ENCODE results near the gene CALCOCO2.

- peak in 4 of 5 experiments; percentile 9 to 13 (median 10) for TF ChIP-seq CTCF (IDR thresholded peaks at IDR 0.05 in 4 of 5, conservative IDR thresholded peaks at IDR 0.05 in 1 of 5)
- TF ChIP-seq POLR2A (IDR thresholded peaks at IDR 0.05), result peak; percentile 93 to 96
These were observed at the start of gene CALCOCO2 for GRCh38 chr17:48830840-48831548.

Data from gastrocnemius medialis (tissue), 4 donors.